HG03045 (cell line): ENCODE data around the gene CAMK2B.
"Not testable (repeated sequence)": the region's sequence is repeated elsewhere in the genome, so short reads cannot be mapped to it uniquely, and the experiment has no call there.

ENCODE experiments used
- ATAC-seq: cut with Tn5 transposase; IDR thresholded peaks from one replicate; pipeline ENCODE4 v1.9.1; 2021; ENCODE audit warnings: mild to moderate bottlenecking, moderate library complexity; ENCODE audit not compliant: unreplicated experiment

CAMK2B gene

DNA sequence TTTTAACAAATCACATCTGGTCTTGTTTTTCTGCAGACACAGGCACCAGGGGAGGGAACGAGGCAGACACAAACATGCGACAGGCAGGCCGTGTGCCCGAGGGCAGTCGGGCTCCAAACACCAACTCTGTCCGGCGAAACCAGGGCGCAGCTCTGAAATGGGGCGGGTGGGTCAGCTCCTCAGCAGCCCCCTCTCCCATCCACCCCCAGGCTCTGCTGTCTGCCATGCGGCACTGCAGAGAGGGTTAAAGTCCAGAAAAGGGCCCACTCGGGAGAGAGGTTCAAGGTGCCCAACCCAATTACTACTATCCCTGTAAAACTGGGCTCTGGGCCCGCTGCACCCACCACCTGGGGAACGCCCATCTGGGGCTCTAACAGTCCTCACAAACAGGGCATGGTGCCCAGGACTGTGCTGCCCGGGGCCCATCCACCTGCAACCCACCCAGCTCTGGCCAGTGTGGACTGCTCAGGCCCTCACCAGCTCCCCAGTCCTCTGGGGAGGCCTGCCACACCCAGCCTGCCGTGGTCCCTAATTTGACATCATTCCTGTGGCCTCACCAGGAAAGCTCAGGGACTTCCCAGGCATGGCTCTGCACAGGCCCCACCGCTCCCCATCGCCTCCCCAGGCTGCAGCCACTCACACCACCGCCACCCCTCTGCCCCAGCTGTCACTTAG, 105.9 kb downstream of the CAMK2B start:
- ATAC-seq, result no peak

DNA sequence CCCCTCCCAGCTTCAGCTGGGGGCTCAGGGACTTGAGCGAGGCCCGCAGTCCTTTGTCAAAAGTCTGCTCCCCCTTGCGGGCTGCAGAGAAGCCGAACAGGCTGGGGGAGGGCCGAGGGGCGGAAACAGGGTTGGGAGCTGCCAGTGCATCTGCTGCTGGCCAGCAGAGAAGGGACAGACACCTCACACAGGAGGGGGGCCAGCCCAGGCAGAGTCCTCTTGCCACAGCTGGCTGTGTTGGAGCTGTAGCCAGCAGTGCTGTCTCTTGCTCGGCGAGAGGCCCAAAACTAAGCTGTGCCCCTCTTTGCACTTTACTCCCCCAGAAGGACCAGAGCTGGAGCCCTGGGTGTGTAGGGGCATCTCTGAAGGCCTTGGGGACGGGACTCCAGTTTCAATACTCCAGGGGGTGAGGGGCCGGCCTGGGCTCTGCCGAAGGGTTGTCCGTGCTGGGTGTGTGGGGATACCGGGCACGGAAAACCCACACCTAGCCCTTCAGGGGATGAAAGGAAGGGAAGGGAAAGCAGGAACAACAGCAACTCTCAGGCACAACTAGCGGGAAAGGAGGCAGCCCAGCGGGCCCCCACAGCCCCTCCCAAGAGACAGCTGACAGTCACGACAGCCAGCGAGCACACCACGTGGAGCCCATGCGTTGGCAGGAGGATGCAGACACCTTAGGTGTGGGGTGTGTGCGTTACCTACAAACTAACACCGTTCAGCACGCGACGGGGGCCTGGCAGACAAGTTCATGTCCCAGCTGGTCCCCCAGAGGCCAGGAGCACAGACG, 106.8 kb downstream of the CAMK2B start:
- no peak for ATAC-seq

DNA sequence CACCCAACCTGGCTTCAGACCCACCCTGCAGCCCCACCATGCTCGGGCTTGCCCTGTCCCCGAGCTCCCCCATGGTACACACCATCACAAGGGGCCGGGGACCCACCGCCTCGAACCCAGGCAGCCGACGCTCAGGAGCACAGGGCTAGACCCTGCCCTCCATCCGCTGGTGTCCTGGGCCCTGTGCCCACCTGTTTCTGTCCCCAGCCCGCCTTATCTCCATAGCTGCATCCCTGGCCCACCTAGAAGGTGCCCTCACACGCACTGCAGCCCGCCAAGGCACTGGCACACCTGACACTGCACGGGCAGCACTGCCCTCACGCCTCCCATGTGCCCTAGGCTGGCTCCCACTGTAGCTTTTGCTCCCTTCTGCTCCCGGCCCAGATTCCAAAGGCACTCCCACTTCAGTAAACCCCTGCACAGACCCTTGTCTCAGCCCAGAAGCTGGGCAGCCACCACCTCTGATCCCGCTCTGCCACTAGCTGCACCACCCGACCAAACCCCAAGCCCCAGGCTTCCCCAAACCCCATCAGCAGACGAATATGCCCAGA, 107.5 kb downstream of the CAMK2B start:
- ATAC-seq, result no peak

GRCh38 chr7:44217223-44217714, 108.1 kb downstream of the CAMK2B start:
- ATAC-seq, result no peak

GRCh38 chr7:44216521-44217222, 108.7 kb downstream of the CAMK2B start:
- ATAC-seq, result no peak

GRCh38 chr7:44216019-44216418, 109.4 kb downstream of the CAMK2B start:
- no peak for ATAC-seq

GRCh38 chr7:44215531-44215930, 109.9 kb downstream of the CAMK2B start:
- no peak for ATAC-seq

DNA sequence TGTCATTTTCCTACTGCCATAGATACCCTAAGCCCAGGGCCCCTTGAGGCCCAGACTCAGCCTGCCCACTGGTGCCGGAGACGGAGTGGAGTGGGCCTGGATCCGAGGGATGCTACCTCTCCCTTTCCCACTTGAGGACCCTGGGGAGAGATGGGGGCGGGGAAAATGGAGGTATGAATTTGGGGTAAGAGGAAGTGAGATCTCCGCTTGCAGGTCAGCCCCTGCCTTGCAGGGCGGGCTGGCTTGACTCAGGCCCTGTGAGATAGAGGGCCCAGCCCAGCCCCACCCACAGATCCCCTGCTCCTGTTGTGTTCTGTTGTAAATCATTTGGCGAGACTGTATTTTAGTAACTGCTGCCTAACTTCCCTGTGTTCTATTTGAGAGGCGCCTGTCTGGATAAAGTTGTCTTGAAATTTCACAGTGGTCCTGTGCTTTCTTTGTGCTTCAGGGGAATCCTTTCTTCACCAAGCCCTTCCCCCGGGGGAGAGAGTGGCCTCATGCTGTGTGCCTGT, 111.5 kb downstream of the CAMK2B start:
- ATAC-seq, result no peak

DNA sequence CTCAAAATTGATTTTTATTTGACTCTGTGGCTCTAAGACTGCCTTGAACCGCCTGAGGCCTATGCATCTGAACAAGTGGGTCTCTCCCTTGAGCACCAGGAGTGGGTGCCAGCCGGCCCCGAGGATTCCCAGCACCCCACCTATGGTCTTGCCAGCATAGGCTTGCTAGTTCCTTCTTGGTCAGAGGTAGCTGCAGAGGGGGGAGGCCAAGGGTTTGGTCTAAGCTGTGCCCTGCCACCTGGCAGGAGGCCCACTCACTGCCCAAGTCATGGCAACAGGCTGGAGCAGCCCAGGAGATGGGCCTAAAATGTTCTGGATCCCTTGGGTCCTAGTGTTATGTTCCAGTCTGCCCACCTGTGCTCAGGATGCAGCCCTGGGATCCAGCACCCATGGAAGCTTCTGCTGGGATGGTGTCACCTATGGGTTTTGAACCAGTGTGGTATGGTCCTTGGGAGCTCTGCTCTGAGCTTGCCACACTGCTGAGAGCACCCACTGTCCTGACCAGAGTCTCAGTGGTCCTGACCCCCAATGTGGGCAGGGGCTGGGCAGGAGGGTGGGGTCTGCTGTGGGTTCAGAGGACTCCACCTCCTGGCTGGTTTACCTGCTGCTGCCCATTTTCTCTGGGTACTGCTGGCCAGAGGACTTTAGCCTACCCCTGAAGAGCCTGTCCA, 112.1 kb downstream of the CAMK2B start:
- no peak for ATAC-seq

DNA sequence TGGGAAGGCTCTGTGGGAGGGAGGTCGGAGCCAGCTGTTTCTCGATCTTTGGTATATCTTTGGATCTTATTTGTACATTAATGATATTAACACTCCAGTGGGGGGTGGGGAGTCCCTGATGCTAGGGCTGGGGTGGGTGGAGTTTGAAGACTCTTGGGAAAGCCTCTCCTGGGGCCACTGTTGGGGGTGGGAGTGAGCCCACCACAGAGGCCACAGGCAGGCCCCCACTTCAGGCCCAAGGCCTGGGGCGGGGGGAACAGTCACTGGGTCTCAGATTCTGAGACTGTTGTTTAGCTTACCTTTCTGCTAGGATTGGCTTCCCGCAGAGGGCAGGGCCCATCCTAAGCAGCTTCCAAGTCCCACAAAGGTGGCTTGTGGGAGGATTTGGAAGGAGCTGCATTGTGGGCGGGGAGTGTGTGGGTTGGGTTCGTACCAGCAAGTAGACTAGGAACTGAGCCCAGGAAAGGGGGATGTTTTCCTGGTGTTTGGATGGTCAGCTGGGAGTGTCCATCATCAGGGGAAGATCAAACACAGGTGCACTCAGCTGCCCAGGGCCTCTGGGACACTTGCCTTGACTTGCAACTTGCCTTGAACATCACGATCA, 112.7 kb downstream of the CAMK2B start:
- no peak for ATAC-seq

- no peak for ATAC-seq
Measured at GRCh38 chr7:44212018-44212417, 113.4 kb downstream of the CAMK2B start.

- ATAC-seq, result no peak
Measured at GRCh38 chr7:44211126-44211675, 114.2 kb downstream of the CAMK2B start.

DNA sequence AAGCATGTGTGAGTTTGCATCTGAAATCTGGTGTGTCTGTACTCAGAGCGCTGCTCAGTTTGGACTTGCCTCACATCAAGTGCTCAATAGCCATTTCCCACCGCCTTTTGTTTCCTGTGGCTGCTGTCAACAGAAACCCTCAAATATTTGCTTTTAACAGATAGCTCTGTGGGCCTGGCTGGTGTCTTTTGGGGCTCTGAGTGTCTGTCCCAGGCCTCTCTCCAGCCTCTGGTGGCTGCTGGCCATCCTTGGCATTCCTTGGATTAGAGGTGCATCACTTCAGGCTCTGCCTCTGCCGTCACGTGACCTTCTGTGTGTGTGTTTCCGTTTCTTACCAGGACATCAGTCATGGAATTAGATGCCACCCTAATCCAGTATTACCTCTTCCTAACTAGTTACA, 115.3 kb downstream of the CAMK2B start:
- no peak for ATAC-seq

- ATAC-seq, result no peak
Measured at GRCh38 chr7:44208085-44208484, 117.3 kb downstream of the CAMK2B start.

GRCh38 chr7:44206008-44206407, 119.4 kb downstream of the CAMK2B start:
- ATAC-seq, result no peak

GRCh38 chr7:44201813-44202212, 123.6 kb downstream of the CAMK2B start:
- no peak for ATAC-seq

DNA sequence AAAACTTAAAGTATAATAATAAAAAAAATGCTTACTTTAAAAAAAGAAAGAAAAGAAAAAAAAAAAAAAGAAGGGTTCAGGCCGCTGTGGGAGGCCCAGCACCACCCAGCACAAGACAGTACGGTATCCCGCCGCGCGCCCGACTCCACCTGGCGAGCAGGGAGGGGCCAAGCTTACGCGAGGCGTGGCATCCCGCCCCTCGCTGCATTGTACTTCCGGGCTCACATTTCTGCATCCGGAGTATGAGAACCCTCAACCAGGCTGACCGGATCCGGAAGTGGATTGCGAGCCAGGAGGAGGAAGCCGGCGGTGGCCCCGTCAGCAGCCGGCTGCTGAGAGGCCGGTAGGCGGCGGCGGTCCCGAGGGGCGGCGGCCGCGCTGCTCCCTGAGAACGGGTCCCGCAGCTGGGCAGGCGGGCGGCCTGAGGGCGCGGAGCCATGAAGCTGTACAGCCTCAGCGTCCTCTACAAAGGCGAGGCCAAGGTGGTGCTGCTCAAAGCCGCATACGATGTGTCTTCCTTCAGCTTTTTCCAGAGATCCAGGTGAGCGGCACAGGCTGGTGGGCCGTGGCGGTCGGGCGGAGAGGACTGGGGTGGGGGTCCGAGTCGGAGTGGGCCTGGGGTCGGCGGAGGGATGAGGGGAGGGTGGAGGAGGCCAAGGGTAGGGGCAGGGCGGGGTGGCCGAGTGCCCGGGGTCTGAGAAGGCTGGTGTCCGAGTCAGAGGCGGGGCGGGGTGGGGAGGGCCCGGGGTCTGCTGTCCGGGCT, 124.5 kb downstream of the CAMK2B start, which contains the start of gene YKT6:
Gene YKT6, plus strand, starts transcription at position 280 of the 763 bp plus-strand sequence. Its CDS starts 158 bp downstream, at position 438.
- peak; percentile 100 for ATAC-seq

GRCh38 chr7:44200163-44200562, 125.2 kb downstream of the CAMK2B start:
- not testable (repeated sequence) for ATAC-seq

- ATAC-seq, result no peak
Measured at GRCh38 chr7:44197474-44197873, 127.9 kb downstream of the CAMK2B start.
